ENCODE results near the gene NAXD.

Gene NAXD

GRCh38 chr13:110617321-110618072, 2.2 kb downstream of the NAXD start:
- peaks cover 5% of the 10 kb centered on the region; the same call in 1 of the 2 replicates for H3K36me3 ChIP-seq
- H3K27me3 ChIP-seq = no peaks in the 10 kb centered on the region
- no peak for DNase-seq
- TF ChIP-seq CTCF (IDR thresholded peaks at IDR 0.05; ENCODE audit: low read depth, low read length) = no peak
- no peak overlapping the region for H3K4me3 ChIP-seq (ENCODE audit: low read depth, low read length)
- peaks cover 4% of the 10 kb centered on the region; the same call in 1 of the 2 replicates for H3K4me1 ChIP-seq
- H3K9me3 ChIP-seq = no peaks in the 10 kb centered on the region

- no peak overlapping the region for H3K4me3 ChIP-seq (ENCODE audit: low read depth, low read length)
- no peak for DNase-seq
- no peaks in the 10 kb centered on the region for H3K27me3 ChIP-seq
- H3K4me1 ChIP-seq = peaks cover 4% of the 10 kb centered on the region; the same call in 1 of the 2 replicates
- no peaks in the 10 kb centered on the region for H3K9me3 ChIP-seq
- TF ChIP-seq CTCF (IDR thresholded peaks at IDR 0.05; ENCODE audit: low read depth, low read length) = no peak
- H3K36me3 ChIP-seq = peaks cover 8% of the 10 kb centered on the region
Observed at GRCh38 chr13:110618167-110618566, 2.8 kb downstream of the NAXD start.

GRCh38 chr13:110618780-110619179, 3.4 kb downstream of the NAXD start:
- H3K36me3 ChIP-seq = peaks cover 9% of the 10 kb centered on the region
- H3K27me3 ChIP-seq = no peaks in the 10 kb centered on the region
- TF ChIP-seq CTCF (IDR thresholded peaks at IDR 0.05; ENCODE audit: low read depth, low read length) = no peak

GRCh38 chr13:110620596-110620995, 5.3 kb downstream of the NAXD start:
- no peak for DNase-seq
- H3K36me3 ChIP-seq = peaks cover 17% of the 10 kb centered on the region
- no peaks in the 10 kb centered on the region for H3K9me3 ChIP-seq
- no peaks in the 10 kb centered on the region for H3K27me3 ChIP-seq
- H3K4me3 ChIP-seq (ENCODE audit: low read depth, low read length) = no peak overlapping the region
- no peak for TF ChIP-seq CTCF (IDR thresholded peaks at IDR 0.05; ENCODE audit: low read depth, low read length)
- H3K4me1 ChIP-seq = peaks cover 4% of the 10 kb centered on the region; the same call in 1 of the 2 replicates

More at GRCh38 chr13:110618780-110619179, 3.4 kb downstream of the NAXD start:
- H3K4me1 ChIP-seq = peaks cover 4% of the 10 kb centered on the region; the same call in 1 of the 2 replicates
- no peaks in the 10 kb centered on the region for H3K9me3 ChIP-seq
- DNase-seq = no peak
- no peak overlapping the region for H3K4me3 ChIP-seq (ENCODE audit: low read depth, low read length)

GRCh38 chr13:110624766-110625756, 9.7 kb downstream of the NAXD start:
- H3K27me3 ChIP-seq = no peaks in the 10 kb centered on the region
- no peak for TF ChIP-seq CTCF (IDR thresholded peaks at IDR 0.05; ENCODE audit: low read depth, low read length)
- peaks cover 14% of the 10 kb centered on the region for H3K4me1 ChIP-seq
- no peak for DNase-seq
- H3K4me3 ChIP-seq (ENCODE audit: low read depth, low read length) = no peak overlapping the region
- H3K36me3 ChIP-seq = peaks cover 33% of the 10 kb centered on the region
- H3K9me3 ChIP-seq = no peaks in the 10 kb centered on the region

All from BE2C (cell line).